NCI-H82 treated with DMSO at 0.1 percent for 48 hours (cell line): ENCODE data around the gene BACE2.
"Not testable (repeated sequence)": the region's sequence is repeated elsewhere in the genome, so short reads cannot be mapped to it uniquely, and the experiment has no call there.

Source experiments
- DNase-seq: peaks from one replicate; lab custom pipeline; 2025; ENCODE audit not compliant: unreplicated experiment; lab: John Stamatoyannopoulos, UW

Gene BACE2

DNA sequence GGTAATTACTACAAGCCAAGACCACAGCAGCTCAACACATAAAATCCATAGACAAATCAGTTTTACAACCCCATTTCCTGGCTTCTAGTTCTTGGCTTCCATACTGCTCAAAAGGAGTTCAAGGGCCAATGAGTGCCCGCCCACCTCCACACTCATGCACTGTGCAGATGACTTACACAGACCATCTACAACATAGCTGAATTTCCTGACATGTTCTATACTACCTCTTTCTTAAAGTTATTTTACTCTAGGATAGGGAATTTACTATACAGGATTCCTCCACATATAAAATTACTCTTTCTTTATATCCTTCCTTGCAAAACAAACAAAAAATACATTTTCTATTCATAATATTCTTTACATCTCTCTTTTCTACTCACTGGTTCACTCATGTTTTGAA lies 14.6 kb downstream of the BACE2 start:
- DNase-seq = no peak

DNA sequence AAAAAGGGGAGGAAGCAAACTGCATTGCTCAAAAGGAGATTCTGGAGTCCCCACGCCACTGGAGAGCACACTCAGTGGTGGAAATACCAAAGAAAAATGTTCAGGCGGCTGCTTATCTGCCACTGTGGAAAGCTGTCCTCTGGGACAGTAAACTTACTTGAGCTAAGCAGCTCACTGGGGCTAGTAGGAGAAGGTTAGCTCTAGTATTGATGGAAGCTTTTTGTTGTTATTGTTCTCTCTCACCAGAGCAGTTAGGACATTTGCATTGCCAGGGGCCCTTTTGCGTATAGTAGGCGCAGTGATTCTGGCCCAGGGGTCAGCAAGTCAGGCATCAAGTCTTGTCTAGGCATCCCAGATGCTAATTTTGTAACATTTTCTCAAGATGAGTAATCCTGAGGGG lies 15.6 kb downstream of the BACE2 start:
- DNase-seq = no peak

DNA sequence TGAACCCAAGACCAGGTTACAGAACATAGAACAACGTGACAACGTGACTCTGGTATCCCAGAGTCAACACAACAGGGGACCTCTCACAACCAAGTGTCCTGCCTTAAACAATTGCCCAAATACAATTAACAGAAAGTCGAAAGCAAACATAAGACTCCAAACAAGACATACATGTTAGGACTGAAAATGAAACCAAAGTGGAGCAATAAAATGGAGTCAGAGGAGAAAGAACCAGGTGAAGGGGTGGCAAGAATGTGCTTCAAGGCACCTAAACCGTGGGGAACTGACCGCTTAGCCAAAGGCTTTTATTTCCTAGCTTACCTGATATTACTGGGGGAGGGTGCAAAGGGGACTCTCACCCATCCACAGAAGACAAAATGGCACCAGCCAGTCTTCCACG lies 17.8 kb downstream of the BACE2 start:
- DNase-seq = no peak

DNA sequence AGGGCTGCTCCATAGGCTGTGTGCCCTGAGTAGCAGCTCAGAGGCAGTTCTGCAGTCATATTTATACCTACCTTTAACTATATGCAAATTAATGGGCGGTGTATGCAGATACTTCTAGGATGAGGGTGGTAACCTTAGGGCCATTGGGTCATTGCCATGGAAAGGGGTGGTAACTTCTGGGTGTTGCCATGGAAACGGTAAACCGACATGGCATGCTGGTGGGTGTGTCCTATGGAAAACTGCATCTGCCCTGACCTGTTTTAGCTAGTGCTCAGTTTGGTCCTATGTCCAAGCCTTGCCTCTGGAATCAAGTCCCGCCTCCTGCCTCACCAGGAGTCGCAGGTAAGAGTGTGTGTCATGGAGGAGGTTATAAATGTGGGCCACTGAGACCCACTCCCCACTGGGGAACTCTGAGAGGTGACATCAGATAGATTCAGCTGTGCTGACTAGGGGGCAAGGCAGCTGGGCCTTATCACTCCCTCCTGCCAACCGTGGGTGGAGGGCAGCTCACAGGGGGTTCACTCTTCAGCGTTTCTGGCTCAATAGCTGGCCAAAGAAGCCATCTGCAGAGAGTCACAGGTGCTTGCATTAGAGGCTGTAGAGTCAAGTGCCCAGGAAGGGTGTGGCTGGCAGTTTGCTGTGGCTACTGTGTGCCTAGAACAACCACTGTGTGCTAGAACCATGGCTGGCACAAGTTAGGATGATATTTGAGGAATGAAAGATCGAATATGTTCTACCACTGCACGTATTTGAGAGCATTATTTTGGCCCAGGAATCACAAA lies 19.0 kb downstream of the BACE2 start:
- DNase-seq = no peak

DNA sequence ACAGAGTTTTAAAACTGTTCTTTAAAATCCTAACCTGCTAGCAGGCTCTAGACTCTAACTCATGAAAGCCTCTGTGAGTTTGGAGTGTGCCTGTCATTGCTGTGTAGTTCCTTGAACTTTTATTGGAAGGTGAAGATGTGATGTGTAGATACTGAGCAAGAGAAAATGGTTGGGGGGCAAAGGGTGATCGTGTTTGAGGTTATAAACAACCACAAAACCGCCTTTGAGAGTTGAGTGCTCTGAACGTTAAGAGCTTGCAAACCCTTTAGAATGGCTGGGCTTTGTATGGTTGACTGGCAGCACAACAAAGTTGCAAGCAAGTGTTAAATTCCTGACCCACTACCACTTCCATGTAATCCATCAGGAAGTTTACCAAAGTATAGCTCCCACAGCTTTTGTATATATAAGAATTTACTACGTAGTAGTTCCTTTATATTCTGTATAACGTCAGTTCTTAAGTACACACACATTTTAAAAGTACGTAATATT lies 19.6 kb downstream of the BACE2 start:
- DNase-seq = no peak

DNA sequence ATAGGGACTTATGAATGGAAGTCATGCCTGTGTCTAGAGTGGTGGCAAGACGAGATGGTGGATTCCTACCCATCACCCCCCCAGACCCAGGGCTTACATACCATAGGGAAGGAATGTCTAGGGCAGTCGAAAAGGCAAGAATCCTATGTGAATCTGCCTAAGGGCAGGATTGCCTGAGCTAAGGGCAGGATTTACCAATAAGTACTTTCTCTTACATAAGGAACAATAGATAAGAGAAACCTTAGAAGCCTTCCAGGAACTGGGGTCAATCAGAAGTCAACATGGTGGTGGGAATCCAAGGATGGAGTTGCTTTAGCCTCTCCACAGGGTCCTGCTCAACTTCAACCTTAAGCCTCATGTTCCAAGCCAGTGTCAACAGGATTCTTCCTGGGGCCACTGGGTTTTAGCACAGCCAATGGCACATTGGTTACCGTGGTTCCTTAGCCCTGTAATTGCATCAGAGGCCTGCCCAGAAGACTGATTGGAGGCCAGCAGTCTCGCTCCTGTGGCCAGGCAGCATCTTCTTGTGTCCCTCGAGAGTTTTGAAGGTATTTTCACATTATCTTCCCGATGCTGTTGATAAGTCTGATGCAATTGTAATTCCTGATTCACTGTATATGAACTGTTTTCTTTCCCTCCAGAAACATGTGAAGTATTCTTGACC lies 20.7 kb downstream of the BACE2 start:
- DNase-seq = no peak

DNA sequence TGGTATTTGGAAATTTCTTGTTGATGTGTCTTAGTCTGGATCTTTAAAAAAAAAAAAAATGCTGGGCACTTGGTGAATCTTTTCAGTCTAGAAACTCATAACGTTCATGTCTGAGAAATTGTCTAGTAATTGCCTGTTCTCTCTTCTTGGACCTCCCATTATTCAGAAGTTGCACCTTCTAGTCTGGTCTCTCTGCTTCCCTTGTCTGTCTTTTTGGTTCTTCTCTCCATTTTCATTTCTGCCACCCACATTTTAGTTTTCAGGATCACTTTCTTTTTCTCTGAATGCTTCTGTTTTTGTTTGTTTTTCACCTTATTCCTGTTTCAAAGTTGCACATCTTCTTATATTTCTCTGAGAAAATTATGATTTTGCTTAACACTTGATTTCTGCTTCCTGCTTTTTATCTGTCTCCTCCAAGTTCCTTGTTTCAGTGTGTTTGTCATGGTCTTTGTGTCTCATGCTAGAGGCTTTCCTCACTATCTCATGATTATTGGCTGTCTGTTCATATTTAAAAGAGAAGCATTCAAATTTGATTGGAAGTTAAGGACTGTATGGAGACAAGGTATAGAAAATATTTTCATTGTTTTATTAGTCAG lies 21.3 kb downstream of the BACE2 start:
- no peak for DNase-seq

DNA sequence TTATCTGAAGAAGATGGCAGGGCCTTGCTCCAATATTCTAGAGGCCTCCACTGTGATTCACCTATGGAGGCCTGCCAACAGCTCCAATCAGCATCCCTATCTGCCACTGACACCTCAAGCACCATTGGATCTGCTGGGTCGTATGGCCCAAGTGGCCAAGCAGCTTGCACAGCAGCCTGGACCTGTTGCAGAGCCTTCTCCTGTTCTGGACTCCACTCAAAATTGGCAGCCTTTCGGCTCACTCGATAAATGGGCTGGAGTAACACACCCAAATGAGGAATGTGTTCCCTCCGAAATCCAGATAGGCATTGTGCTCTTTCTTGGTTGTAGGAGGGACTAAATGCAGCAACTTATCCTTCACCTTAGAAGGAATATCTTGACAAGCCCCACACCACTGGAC lies 24.6 kb downstream of the BACE2 start:
- not testable (repeated sequence) for DNase-seq

DNA sequence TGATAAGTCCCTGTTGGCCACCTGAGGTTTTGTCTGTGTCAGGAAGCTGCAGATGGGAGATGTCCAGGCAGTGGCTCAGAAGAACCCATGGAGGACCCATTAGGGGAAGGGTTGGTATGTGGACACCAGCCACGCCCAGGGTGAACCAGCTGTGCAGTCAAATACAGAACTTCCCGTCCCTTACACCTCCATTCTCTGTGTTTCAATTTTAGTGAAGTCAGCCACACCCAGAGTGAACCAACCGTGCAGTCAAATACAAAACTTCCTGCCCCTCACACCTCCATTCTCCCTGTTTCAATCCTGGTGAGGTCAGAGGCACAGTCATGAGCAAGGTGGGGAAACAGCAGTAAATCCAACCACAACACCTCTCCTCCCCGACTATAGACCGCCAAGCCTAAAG lies 27.4 kb downstream of the BACE2 start:
- DNase-seq = no peak

DNA sequence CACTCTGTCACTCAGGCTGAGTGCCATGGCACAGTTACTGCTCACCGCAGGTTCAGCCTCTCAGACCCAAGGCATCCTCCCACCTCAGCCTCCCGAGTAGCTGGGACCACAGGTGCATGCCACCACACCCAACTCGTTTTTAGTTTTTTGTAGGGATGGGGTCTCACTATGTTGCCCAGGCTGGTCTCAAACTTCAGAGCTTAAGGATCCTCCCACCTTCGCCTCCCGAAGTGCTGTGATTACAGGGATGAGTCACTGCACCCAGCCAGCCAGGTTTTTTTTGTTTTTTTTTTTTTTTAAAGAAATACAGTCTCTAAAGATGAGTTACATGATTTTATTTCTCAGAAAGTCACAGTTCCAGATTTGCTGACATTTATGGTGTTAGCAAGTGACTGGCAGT lies 29.0 kb downstream of the BACE2 start:
- no peak for DNase-seq

DNA sequence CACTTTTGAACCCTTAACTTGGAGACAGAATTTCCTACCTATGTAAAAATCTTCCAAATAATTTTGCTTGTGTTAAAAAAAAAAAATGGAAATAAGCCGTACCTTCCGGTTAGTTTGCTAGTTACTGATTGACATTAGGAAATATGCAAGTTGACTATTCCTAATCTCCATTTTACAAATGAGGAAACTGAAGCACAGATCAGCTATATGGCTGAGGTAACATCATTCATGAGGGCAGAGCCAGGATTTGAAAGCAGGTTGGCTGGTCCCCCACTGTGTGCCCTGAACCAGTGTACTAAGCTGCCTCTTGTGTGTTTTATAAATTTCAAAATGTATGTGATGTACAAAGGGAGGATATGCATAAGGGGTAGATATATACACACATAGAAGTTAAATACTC lies 29.6 kb downstream of the BACE2 start:
- no peak for DNase-seq

DNA sequence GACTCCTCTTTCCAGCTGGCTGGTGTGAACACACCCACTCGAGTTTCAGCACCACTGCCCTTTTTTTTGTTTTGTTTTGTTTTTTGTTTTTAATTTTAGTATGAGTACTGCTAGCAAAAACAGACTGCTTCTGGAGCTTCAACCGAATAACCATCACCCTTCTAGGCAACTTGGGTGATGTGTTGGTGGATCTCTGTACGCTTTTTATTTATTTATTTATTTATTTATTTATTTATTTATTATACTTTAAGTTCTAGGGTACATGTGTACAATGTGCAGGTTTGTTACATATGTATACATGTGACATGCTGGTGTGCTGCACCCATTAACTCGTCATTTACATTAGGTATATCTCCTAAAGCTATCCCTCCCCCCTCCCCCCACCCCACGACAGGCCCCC lies 30.7 kb downstream of the BACE2 start:
- DNase-seq = not testable (repeated sequence)

DNA sequence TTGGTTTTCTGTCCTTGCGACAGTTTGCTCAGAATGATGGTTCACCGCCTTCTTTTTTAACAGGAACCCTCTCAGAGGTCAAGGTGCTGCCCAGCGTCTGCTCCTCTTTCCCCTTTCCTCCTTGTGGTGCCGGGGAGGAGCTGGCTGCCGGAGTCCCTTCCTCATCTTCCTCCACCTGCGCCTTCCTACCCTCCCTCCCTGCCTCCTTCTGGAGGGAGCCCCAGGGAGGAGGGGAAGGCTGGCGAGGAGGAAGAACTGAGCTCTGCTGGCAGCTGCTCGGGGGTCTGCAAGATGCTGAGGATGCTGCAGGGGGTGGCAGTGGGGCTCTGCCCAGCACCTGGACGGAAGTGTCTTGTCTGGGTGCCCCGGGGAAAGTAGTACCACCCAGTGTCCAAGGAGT lies 31.2 kb downstream of the BACE2 start:
- no peak for DNase-seq

DNA sequence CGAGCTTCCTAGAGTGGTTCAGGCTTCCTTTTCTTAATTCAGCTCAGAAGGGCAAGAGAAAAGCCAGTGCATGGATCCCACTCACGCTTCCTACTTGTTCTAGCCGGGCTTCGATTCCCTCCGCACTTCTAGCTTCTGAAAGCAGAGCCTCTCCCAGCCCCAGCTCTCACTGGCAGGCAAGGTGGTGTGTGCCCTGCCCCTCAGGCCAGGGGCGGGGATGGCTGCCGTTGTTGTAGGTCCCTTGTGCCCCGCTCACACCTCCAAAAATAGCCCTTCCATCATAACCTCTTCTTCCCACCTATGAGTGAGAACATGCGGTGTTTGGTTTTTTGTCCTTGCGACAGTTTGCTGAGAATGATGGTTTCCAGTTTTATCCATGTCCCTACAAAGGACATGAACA lies 31.6 kb downstream of the BACE2 start:
- no peak for DNase-seq

DNA sequence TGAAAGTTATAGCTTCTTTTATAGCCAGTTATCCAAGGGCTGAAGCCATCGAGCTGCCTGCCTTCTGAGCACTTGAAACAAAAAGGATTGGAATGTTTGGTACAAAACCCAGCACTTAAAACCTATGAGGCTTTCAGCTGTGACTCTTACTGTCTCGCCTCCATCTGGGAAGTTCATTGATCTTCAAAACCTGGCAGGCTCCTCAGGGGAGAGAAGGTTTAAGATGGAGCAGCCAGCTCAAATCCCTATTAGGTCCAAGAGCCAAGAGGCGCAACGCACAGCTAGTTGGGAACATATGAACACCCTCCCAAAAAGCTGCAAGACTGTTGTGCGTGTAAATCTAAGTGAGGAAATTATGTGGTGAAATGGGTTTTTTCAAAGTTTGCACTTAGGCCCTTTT lies 33.4 kb downstream of the BACE2 start:
- no peak for DNase-seq

DNA sequence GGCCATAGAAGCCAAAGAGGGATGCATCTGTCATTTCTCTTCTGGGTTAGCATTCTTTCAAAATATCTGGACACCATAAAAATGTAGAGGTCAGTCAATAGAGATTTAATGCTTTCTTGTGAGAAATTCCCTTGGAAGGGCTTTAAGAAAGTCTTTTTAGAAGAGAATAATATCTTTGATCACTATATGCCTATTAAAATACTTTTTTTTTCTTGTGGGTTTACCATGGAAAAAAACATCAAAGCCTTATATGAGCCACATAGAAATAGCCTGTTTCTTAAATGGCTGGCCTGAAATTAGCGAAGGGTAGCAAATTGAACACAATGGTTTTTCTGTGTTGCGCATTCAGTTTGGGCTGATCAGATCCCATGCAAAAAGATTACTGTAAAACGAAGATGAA lies 36.8 kb downstream of the BACE2 start:
- no peak for DNase-seq

DNA sequence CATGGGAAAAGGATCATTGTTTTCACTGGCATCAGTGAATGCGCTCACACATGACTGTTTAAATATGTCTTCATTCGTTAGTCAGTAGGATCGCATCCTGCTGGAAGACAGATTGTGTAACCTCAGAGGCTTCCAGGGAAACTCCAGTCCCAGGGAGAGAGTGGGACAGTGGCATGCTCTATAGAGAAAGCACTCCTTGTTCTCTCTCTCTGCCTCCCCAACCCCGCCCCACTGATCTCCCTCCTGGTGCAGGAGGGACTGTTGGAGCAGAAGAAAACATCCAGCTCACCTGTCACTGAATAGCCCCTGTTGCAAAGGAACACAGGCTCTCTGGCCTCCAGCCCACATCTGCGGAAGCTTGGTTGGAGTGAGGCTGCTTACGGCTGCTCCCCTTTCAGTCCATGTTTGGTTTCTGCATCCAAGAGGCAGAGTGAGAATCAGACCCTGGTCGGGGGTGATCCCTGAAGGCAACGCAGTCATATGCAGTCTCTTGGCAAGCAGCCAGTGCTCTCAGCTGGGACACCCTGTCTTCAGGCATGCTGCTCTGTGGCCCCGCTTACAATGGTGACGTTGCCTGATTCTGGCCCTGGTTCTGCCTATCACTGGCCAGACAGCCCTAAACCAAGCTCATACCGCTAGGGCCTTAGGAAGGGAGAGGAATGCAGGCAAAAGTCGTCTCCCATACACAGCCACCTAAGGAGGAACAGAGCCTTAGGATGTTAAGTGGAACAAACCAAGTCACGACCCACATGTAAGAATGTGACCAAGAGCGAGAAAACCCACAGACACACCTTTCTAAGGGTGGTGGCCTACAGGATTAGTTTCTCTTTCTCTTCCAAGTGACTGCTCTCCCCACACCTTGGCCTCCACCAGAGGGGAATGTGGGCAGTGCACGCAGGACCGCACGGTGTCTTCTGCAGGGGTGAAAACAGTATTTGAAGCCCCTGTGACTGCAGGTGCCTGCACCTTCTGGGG lies 39.7 kb downstream of the BACE2 start:
- DNase-seq = no peak

DNA sequence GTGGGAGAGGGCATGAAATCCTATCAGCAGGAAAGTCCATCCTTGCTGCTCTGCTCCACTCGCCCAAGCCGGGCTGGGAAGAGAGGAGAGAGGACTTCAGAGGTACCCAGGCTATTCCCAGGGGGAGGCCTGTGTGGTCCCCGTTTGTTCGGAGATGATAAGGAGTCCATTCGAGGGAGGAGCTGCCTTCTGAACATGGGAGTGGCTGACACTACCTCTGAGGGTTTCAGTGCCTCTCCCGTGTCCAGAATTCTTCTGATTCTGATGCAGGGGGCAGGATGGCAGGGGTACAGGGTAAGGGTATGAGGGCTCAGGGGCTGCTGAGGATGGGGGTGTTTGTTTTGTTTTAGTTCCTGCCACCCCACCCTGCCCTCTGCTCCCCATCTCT lies 40.4 kb downstream of the BACE2 start:
- no peak for DNase-seq

DNA sequence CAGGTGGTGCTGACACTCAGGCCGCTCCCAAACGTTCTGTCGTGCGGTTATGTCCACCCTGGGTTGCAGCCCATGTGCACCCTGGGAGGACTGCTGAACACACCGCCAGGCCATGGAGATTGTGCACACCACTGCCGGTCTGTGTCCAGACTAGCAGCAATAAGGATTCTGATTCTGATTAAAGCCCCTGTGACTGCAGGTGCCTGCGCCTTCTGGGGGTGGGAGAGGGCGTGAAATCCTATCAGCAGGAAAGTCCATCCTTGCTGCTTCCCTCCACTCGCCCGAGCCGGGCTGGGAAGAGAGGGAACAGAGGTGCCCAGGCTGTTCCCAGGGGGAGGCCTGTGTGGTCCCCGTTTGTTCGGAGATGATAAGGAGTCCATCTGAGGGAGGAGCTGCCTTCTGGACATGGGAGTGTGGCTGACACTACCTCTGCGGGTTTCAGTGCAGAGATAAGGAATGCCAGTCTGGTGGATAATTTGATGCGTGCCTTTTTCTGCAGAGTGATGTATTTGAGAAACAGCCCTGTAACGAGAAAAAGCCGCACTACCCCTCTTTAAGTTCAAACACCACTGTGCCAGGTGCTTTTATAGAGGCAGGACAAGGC lies 41.2 kb downstream of the BACE2 start:
- DNase-seq = no peak

DNA sequence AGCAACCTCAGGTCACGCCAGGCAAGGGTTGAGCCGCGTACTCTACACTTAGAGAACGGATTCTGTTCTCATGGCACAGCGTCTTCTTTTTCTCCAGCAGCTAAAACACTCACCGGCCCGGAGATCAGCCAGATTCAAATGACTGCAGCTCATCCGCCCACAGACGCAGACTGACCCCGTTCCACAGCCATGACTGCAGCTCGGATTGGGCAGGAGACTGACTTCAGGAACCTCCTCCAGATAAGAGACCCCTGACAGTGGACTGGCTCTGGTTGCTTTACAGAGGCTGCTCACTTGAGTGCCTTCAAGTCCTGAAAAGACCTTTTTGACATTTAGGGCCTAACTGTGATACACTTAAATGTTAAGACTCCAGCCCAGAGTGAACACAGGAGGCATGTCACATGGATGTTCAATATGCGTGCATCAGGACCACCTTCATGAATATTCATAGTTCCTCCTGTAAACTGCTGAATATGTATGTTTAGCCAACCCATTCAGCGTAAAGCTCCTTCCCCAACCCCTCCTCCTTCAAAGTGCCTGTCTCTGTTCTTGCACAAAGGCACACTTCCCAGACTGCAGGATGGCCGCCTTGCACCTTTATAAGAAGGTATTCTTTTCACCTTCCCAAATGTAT lies 42.6 kb downstream of the BACE2 start:
- no peak for DNase-seq
